Anterior cingulate cortex (tissue), 58 donors: ENCODE data around the gene IFI6.
"Not testable (repeated sequence)": the region's sequence is repeated elsewhere in the genome, so short reads cannot be mapped to it uniquely, and the experiment has no call there.

Source experiments
- DNase-seq, 58 donors: peaks; one replicate each; lab custom pipeline; 2025; lab: John Stamatoyannopoulos, UW

Gene IFI6, protein sequence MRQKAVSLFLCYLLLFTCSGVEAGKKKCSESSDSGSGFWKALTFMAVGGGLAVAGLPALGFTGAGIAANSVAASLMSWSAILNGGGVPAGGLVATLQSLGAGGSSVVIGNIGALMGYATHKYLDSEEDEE

DNA sequence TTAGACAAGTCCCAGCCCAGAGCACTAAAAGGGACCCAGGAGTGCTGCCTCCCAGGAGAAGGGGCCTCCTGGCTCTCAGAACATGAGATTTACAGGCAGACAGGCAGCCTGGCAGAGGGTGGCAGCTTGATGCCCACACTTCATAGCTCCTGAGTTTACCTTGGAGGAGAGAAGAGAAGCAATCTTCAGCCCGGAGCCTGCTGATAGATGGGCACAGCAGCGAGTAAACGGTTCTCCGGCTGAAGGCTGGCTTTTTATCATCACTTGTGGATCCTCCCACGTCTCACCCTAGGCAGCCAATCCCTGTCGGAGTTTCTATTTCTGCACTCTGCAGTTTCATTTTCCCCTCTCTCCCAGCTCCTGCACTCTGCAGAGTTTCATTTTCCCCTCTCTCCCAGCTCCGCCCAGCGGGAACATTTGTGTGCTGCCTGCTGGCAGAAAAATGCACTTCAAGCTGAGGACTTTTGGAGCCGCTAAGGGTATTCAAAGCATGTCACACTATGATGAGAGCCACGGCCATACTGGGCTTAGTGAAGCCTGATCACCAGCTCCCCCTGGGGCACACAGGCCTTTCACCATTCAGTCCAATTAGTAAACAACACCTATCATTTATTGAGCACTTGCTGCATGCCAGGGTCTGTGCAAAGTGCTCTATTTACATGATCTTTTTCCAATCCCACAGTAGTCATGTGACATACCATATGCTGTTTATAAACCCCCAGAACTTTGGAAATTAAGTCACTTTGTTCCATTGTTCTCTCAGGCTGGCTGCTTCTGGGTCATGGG is at the start of gene IFI6:
Gene IFI6, minus strand, starts transcription at position 229 of the 786 bp plus-strand sequence. CDS start 2,878 bp downstream, outside the sequence.
- peak; percentile 41 to 96 (median 86) for DNase-seq

DNA sequence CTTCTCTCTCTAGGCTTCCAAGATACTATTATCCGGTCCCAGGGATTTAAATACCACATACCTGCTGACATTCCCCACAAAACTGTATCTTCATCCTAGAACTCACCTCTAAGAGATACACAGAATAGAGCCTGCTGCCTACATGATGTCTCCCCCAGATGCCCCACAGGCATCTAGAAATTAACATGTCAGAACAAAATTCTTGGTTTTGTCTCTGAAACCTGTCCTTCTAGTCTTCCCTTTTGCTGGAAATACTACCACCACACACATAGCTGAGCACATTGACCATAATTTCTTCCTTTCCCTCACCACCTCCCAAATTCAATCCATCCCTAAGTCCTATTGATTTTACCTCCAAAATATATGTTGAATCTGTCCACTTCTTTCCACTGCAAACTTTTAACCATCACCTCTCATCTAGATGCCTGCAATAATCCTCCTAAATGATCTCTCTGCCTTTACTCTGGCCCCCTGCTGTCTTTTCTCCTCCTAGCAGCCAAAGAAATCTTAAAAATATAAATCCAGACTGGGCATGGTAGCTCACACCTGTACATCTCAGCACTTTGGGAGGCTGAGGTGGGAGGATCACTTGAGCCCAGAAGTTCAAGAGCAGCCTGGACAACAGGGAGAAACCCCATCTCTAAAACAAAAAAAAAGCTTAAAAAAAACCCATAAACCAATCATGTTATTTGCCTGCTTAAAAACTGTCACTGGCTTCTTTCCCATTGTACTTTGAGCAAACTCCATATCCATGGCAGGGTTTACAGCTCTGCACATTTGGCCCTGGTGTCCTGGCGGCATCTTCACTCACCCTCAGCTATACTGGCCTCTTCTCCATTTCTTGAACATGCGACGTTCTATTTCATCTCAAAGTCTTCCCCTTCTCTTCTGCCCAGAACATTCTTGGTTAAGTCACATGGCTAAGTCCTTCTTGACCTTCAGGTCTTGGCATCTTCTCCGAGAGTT is 47.6 kb upstream of the IFI6 start:
- no peak for DNase-seq

DNA sequence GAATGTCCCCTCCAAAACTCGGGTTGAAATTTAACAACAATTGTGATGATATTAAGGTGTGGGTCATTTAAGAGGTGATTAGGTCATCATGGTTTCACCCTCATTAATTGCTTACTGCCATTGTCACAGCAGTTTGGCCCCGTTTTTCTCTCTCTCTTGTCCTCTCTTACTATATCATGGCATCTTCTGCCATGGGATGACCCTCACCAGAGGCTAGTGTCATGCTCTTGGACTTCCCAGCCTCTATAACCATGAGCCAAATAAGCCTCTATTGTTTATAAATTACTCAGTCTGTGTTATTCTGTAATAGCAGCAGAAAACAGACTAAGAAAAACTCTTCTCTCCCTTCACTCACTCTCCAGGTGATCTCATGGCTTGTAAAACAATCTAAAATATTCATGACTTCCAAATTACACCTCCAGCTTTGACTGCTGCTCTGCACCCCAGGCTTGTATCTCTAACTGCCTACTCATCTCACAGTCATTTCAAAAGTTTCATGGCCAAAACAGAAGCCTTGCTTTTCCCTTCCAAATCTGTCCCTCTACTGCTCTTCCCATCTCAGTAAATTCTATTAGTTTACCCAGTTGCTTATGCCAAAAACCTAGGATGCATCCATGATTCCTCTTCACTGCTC is 44.4 kb upstream of the IFI6 start:
- no peak for DNase-seq

DNA sequence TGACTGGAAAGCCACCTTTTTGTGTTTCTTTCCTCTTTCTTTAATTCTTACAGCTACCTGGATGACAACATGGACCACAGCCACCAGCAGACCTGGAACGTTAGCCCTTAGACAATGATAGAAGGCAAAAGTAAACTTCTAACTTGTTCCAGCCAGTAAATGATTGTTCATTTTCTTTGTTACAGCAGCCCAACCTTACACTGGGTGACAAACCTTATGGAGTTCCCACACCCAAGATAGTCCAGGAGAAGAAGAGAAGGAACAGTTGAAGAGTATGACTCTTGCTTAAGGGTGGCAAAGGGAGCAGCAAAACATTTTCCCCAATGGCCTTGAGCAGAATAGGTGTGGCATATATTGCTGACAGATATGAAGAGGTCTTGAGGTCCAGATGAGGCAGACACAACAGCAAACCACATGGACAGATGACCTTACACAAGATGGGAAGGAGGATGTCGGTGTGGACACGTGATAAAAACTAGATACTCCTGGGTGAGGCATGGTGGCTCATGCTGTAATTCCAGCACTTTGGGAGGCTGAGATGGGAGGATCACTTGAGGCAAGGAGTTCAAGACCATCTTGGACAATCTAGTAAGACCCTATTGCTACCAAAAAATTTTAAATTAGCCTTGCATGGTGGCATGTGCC is 42.0 kb upstream of the IFI6 start:
- no peak for DNase-seq

DNA sequence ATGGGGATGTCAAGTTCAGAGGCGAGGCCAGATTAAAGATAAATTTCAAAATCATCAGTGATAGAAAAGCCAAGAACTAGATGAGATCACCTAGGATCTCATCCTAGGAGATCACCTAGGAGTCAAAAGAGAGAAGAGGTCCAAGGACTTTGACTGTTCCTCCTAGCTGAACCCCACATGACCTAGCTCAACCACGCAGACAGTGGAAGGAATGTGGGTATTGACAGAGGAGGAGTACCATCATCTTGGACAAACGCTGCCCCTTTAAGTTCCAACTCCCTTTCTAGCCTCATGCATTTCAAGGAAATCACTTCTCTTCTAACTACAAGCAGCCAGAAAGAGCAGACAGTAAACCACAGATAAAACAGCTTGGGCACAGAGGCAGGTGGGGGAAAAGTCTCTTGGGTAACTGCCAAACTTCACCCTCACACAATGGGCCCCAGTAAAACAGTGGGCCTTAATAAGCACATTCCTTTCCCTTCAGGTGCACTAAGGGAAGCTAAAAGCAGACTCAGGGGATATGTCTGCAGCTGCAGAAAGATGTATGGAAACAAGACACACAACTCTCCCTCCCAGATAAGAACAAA is 41.2 kb upstream of the IFI6 start:
- no peak for DNase-seq

DNA sequence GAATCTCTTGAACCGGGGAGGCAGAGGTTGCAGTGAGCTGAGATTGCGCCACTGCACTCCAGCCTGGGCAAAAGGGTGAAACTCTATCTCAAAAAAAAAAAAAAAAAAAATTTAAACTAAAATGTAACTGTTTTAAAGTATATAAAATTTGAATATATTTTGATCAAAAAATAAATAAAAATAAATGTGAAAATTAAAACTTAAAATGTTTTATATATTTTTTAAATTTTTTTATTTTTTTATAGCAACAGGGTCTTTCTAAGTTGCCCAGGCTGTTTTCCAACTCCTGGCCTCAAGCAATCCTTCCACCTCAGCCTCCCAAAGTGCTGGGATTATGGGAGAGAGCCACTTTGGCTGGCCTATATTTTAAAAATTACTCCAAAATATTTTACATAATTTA is 38.6 kb upstream of the IFI6 start:
- no peak for DNase-seq

DNA sequence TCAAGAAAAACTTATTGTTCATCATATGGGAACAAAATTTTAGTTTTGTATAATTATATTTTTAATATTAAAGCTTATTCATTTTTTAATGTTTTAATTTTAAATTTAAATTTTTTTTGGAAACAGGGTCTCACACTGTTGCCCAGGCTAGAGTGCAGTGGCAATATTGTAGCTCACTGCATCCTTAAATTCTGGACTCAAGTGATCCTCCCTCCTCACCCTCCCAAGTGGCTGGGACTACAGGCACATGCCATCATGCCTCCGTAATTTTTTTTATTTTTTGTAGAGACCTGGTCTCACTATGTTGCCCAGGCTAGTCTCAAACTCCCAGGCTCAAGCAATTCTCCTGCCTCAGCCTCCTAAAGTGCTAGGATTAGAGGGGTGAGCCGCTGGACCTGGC is 33.6 kb upstream of the IFI6 start:
- DNase-seq = no peak

DNA sequence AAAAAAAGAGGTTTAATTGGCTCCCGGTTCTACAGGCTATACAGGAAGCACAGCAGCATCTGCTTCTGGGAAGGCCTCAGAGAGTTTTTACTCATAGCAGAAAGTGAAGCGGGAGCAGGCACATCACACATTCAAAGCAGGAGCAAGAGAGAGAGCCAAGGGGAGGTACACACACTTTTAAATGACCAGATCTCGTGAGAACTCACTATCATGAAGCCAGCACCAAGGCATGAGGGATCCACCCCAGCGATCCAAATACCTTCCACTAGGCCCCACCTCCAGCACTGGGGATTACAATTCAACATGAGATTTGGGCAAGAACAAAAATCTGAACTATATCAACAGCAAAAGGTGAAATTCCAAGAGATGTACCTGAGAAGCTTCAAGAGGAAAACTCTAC is 33.0 kb upstream of the IFI6 start:
- no peak for DNase-seq

DNA sequence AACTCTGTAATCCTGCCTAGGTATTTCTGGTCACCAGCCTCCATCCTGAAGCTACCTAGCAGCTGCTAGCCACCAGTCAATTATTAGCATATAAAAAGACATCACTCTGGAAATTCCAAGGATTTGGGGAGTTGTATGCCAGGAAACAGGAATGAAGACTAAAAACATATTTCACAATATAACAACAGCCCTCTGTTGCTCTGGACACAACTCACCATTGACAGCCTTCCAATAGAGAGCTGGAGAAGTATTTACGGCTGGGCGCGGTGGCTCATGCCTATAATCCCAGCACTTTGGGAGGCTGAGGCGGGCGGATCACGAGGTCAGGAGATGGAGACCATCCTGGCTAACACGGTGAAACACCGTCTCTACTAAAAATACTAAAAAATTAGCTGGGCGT is 24.8 kb upstream of the IFI6 start:
- DNase-seq = not testable (repeated sequence)

DNA sequence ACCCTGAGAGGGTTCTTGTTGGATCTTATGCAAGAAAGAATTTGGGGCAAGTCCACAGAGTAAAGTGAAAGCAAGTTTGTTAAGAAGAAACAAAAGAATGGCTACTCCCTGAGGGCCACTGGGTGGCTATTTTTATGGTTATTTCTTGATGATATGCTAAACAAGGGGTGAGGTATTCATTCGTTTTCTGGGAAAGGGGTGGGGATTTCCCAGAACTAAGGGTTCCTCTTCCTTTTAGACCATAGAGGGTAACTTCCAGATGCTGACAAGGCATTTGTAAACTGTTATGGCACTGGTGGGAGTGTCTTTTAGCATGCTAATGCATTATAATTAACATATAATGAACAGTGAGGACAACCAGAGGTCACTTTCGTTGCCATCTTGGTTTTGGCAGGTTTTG is 18.2 kb upstream of the IFI6 start:
- no peak for DNase-seq

DNA sequence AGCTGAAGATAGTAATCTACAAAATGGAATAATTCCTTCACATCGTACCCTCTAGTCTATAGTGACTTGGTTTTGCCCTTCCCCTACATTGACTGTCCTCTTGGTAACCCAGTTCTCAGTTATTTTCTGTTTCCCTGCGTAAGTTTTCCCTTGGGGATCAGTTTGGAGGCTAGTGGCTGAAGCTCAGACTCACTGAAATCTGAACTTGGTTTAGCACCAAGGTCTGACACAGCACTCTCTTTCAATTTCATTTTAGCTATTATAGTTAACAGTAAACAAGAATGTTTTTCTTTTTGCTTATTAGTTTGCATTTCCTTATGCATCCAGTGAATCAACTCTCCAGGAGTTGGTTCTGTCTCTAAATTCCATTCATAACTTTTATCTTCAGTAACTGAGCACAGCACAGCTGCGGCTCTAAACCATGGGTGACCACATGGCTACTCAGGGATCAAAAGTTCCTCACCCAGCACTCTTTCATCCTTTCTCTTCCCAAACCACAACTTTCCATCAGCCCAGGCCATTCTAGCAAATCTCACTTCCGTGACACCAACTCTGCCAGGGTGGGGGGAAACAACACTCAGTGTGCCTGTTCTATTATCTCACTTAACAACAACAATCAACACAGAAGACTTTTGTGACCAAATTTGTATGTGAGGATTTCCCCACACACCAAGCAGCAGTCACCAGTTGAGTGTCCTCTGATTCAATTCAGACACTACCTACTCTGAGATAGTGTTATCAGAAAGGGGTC is 17.6 kb upstream of the IFI6 start:
- no peak for DNase-seq

DNA sequence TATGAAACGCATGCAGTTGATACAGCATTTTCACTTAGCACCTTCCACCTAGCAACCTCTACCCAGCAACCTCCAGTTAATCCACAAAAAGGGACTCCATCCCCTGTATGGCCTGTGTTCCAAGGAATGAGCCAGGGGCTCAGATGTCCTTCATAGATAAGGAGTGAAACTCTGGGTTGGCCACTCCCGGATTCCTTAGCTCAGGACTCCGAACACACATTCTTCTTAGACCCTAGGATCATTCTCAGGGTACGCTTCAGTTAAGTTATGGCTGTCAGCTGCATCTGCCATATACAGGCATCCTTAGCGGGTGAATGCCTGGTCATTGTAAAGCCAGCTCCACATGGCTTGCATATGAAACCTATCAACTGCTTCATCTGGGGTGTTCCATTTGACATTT is 15.9 kb upstream of the IFI6 start:
- DNase-seq = no peak

DNA sequence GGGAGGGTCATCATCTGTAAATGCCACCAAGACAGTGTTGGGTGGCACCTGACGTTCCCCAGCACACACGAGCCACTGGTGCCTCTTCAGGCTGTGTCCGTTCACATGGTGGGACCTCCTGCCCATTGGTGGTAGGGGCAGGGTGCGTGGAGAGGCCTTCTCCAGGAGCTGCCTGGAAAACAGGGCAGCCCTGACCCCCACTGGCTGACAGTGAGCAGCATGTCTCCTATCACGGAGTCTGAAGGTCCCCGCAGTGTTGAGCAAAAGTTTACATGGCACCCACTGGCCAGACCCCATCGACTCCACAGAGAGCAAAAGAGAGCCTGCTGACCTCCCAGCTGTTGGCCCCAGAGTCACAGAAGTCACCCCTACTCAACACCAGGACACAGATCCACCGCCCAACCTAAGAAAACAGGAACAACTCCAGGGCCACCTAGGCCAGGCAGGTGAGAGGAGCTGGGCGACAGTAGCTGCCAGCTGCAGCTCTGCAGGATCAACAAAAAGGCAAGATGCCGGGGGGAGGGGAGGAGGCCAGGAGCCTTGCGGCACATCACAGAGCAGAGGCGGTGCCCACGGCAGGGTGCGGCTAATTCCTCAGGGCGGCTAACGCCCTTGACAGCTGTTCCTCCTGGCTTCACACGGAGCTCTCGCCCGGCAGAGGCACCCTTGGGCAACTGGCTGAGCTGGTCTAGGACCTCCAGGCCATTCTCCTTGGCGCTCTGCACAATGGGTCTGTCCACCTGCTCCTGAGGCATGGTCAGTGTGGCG is 14.4 kb upstream of the IFI6 start:
- no peak for DNase-seq

DNA sequence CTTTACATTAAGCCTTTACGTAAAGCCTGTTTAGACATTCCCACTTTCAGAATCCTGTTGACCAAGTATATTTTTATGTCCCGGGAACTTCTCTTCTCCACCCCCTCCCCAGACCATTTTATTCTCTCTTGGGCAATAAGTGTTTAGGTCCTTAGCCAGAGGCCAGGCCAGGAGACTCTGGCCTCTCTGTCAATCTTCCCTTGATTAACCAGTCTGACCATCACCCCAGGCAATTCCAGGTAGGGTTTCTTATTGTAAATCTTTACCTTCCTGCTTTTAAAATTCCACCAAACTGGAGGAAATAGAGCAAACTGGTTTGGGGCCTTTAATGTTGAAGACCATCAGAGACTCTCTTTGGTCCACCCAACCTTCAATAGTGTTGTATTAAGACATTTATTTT is 12.2 kb upstream of the IFI6 start:
- DNase-seq = no peak

DNA sequence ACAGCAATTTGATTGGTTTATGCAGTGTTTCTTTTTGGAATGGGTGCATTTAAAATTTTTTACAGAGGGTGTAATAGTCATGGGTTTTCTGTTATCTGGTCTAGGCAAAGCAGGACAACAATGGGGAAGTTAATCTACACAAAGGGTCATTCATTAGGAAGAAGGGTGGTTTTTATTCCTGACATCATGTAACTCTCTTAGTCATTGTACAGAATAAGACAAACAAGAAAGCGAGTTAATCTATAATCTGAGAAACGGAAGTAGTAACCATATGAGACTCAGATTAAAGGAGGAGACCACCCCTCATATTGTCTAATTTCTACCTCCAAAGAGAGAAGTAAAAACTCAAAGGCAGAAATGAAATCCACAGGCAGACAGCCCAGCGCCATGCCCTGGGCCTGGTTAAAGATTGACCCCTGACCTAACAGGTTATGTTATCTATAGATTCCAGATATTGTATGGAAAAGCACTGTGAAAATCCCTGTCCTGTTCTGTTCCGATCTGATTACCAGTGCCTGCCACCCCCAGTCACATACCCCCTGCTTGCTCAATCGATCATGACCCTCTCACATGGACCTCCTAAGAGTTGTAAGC is 10.5 kb upstream of the IFI6 start:
- DNase-seq = no peak

DNA sequence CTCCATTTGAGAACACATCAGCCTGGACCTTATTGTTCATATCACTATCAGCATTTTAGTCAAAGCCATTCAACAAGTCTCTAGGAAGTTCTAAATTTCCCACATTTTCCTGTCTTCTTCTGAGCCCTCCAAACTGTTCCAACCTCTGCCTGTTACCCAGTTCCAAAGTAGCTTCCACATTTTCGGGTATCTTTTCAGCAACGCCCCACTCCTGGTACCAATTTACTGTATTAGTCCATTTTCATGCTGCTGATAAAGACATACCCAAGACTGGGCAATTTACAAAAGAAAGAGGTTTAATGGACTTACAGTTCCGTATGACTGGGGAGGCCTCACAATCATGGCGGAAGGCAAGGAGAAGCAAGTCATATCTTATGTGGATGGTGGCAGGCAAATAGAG is 9.6 kb upstream of the IFI6 start:
- DNase-seq = not testable (repeated sequence)

DNA sequence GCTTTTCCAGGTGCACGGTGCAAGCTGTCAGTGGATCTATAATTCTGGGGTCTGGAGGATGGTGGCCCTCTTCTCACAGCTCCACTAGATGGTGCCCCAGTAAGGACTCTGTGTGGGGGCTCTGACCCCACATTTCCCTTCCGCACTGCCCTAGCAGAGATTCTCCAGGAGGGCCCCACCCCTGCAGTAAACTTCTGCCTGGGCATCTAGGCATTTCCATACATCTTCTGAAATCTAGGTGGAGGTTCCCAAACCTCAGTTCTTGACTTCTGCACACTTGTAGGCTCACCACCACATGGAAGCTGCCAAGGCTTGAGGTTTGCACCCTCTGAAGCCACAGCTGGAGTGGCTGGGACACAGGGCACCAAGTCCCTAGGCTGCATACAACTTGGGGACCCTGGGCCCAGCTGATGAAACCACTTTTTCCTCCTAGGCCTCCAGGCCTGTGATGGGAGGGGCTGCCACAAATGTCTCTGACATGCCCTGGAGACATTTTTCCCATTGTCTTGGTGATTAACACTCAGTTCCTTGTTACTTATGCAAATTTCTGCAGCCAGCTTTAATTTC is 8.3 kb upstream of the IFI6 start:
- not testable (repeated sequence) for DNase-seq

DNA sequence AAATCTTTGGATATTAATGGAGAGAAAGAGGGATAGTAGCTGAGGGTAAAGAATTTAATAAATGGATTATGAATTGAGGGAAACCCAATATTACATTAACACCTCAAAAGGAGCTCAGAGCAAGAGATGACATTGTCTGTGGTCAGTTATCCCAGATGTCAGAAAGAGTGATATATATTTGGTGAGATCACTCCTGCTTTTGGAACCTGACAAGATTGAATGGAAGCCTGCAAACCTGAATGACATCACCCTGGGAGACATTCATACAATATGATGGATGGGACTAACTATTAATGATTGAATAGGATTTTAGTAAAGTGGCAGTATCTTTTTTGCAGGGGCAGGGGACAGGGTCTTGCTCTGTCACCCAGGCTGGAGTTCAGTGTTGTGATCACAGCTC is 6.8 kb upstream of the IFI6 start:
- no peak for DNase-seq
